SK-N-SH (cell line): Measurements from ENCODE around the gene EIF2AK2. TPM values are rescaled to one million over a fixed set of nuclear protein-coding genes. Genes with fewer than 3 reads are reported as not detected.
A peak's percentile ranks its signal among the peaks of the same experiment; 100 is the strongest.

Experiments used
- CTCF ChIA-PET: fragments of 300-600, 350-600 bp; formaldehyde crosslinking; extraction: SDS; loops from one replicate; lab custom pipeline; 2021; lab: Yijun Ruan, JAX
- POLR2A ChIA-PET: fragments of 350-600 bp; sonication (Branson Sonifier 250); formaldehyde crosslinking; extraction: SDS; loops from one replicate; lab custom pipeline; 2020; ENCODE audit warnings: antibody characterized with exemption, inconsistent platforms; lab: Yijun Ruan, JAX
- DNase-seq: peaks from one replicate; pipeline ENCODE4 v3.0.0; 2012
- H2AFZ ChIP-seq: fragments of 200-600 bp; sonication (generic); 2 replicates; pipeline ENCODE4 v1.8.1; 2016; ENCODE audit warnings: antibody characterized with exemption, mild to moderate bottlenecking, low read depth
- H3F3A ChIP-seq: fragments of 200-600 bp; sonication (generic); replicated peaks from 2 replicates; pipeline ENCODE3; 2016; ENCODE audit warnings: antibody characterized with exemption, mild to moderate bottlenecking; ENCODE audit not compliant: insufficient read depth
- H3K27ac ChIP-seq, 2 experiments: fragments of 200-500 bp in 1 of 2; fragments of 200-600 bp in 1 of 2; sonication (Bioruptor generic) in 1 of 2; sonication (generic), shearing (Covaris generic) in 1 of 2; 2 replicates each; pipeline versions ENCODE4 v1.5.1 to v1.6.1; 2014 to 2016; ENCODE audit warnings: low read depth in 2 of 2, inconsistent platforms in 1 of 2, low read length in 1 of 2, mild to moderate bottlenecking in 1 of 2, mixed read lengths in 1 of 2
- H3K27me3 ChIP-seq: fragments of 200-600 bp; sonication (generic), shearing (Covaris generic); 2 replicates; pipeline ENCODE4 v1.6.1; 2016; ENCODE audit warnings: mixed run types; ENCODE audit not compliant: insufficient read depth
- H3K36me3 ChIP-seq, 2 experiments: fragments of 200-500 bp in 1 of 2; fragments of 200-600 bp in 1 of 2; sonication (Bioruptor generic) in 1 of 2; sonication (generic) in 1 of 2; replicated peaks in 1 of 2; 2 replicates each; pipeline versions ENCODE3 to v1.5.1; 2014 to 2016; ENCODE audit warnings: low read length in 1 of 2, mild to moderate bottlenecking in 1 of 2; ENCODE audit not compliant: insufficient read depth in 2 of 2, control insufficient read depth in 1 of 2
- H3K4me1 ChIP-seq, 2 experiments: fragments of 200-500 bp in 1 of 2; fragments of 200-600 bp in 1 of 2; sonication (Bioruptor generic) in 1 of 2; sonication (generic), shearing (Covaris generic) in 1 of 2; 2 replicates each; pipeline versions ENCODE4 v1.5.1 to v1.6.1; 2014 to 2016; ENCODE audit warnings: low read depth in 1 of 2, low read length in 1 of 2, mixed run types in 1 of 2; ENCODE audit not compliant: insufficient read depth in 2 of 2, control insufficient read depth in 1 of 2
- H3K4me2 ChIP-seq: fragments of 200-600 bp; sonication (generic), shearing (Covaris generic); 2 replicates; pipeline ENCODE4 v1.6.1; 2017; ENCODE audit warnings: mixed run types
- H3K4me3 ChIP-seq, 2 experiments: fragments of 200-500 bp in 1 of 2; fragments of 200-600 bp in 1 of 2; sonication (Bioruptor generic) in 1 of 2; sonication (generic), shearing (Covaris generic) in 1 of 2; 2 replicates each; pipeline versions ENCODE4 v1.5.1 to v1.8.1; 2014 to 2016; ENCODE audit warnings: low read depth in 2 of 2, inconsistent platforms in 1 of 2, low read length in 1 of 2, mild to moderate bottlenecking in 1 of 2, mixed read lengths in 1 of 2, moderate library complexity in 1 of 2
- H3K79me2 ChIP-seq: fragments of 200-600 bp; sonication (generic); 2 replicates; pipeline ENCODE4 v1.8.1; 2017; ENCODE audit warnings: mild to moderate bottlenecking; ENCODE audit not compliant: insufficient read depth
- H3K9ac ChIP-seq: fragments of 200-600 bp; sonication (generic); 2 replicates; pipeline ENCODE4 v1.6.1; 2017; ENCODE audit warnings: mixed run types
- H3K9me2 ChIP-seq: fragments of 200-600 bp; sonication (generic); 2 replicates; pipeline ENCODE4 v1.6.1; 2017; ENCODE audit warnings: mixed run types
- H3K9me3 ChIP-seq: fragments of 200-600 bp; sonication (generic); 2 replicates; pipeline ENCODE4 v1.6.1; 2017; ENCODE audit warnings: mixed run types, mild to moderate bottlenecking, moderate library complexity
- H4K20me1 ChIP-seq: fragments of 200-600 bp; sonication (generic); 2 replicates; pipeline ENCODE4 v1.6.1; 2017; ENCODE audit warnings: mild to moderate bottlenecking, mixed run types; ENCODE audit not compliant: insufficient read depth
- EP300 ChIP-seq, 2 experiments: IDR thresholded peaks; 2 replicates each; pipeline versions ENCODE4 v1.4.0 to v1.6.1; 2012; ENCODE audit warnings: borderline replicate concordance in 1 of 2, low read depth in 1 of 2, low read length in 1 of 2
- FOSL2 ChIP-seq: IDR thresholded peaks from 2 replicates; pipeline ENCODE4 v1.4.0; 2012; ENCODE audit warnings: low read depth, mild to moderate bottlenecking, moderate library complexity, borderline replicate concordance
- FOXJ3 ChIP-seq: sonication (generic); formaldehyde crosslinking; IDR thresholded peaks from 2 replicates; pipeline ENCODE4 v1.5.1; 2020; ENCODE audit warnings: mild to moderate bottlenecking, missing genetic modification reagents
- JUND ChIP-seq: IDR thresholded peaks from 2 replicates; pipeline ENCODE4 v1.4.0; 2012
- MXI1 ChIP-seq: IDR thresholded peaks from 2 replicates; pipeline ENCODE4 v1.6.1; 2012; ENCODE audit warnings: mild to moderate bottlenecking, low read depth, low read length, improper control_type of control experiment
- REST ChIP-seq: IDR thresholded peaks from 2 replicates; pipeline ENCODE4 v1.6.1; 2012; ENCODE audit warnings: mild to moderate bottlenecking, low read depth, low read length, moderate library complexity
- RFX5 ChIP-seq: IDR thresholded peaks from 2 replicates; pipeline ENCODE4 v1.6.1; 2012; ENCODE audit warnings: mild to moderate bottlenecking, improper control_type of control experiment, low read length
- SIN3A ChIP-seq: IDR thresholded peaks from 2 replicates; pipeline ENCODE4 v1.6.1; 2012; ENCODE audit warnings: low read depth, mild to moderate bottlenecking, low read length, moderate library complexity, borderline replicate concordance
- SMC3 ChIP-seq: IDR thresholded peaks from 2 replicates; pipeline ENCODE4 v1.6.1; 2012; ENCODE audit warnings: low read depth, low read length, improper control_type of control experiment
- TCF12 ChIP-seq: IDR thresholded peaks from 2 replicates; pipeline ENCODE4 v1.4.0; 2012
- TEAD4 ChIP-seq: IDR thresholded peaks from 2 replicates; pipeline ENCODE4 v1.4.0; 2012; ENCODE audit warnings: mild to moderate bottlenecking, borderline replicate concordance; ENCODE audit not compliant: insufficient read depth
- USF2 ChIP-seq: fragments of 150-350 bp; IDR thresholded peaks from 2 replicates; pipeline ENCODE4 v1.6.1; 2017; ENCODE audit warnings: antibody characterized with exemption, low read length, low read depth, borderline replicate concordance
- WGBS: methylation state at CpG from one replicate; pipeline ENCODE4 v1.1.6; 2017; ENCODE audit warnings: low lambda C conversion rate; 5-methylcytosine and 5-hydroxymethylcytosine counted together
- polyA plus RNA-seq, 3 experiments: library from polyadenylated mRNA; depleted of rRNA; stranded (reverse); fragments of >200 nt; gene quantifications; 2 replicates each; pipeline ENCODE4 v1.2.3, GENCODE V29; 2012

EIF2AK2 gene
- polyA plus RNA-seq, 1 of the 3 experiments (the other 2 are of a cell fraction) = 9.0 TPM

GRCh38 chr2:37085731-37086147, 71.0 kb downstream of the EIF2AK2 start:
- Histone ChIP-seq H3K27me3 (no peaks in the 10 kb centered on the region), H3K9me2 (no peaks in the 10 kb centered on the region), H3K27ac (peak overlapping the region in 1 of 2 experiments; percentile 21; a peak in 1 of 4 replicates), H3K79me2 (peaks cover 43% of the 10 kb centered on the region), H3K4me1 (peaks cover 16 to 17% of the 10 kb centered on the region in 2 experiments; a peak in 3 of 4 replicates), H4K20me1 (no peaks in the 10 kb centered on the region), H3K9ac (no peak overlapping the region), H3K4me3 (peak overlapping the region in 1 of 2 experiments; percentile 78; a peak in 1 of 4 replicates), H2AFZ (peak overlapping the region; percentile 90), H3K36me3 (peaks cover 21 to 27% of the 10 kb centered on the region in 2 experiments), H3K4me2 (peak overlapping the region; percentile 87), H3F3A (peaks cover 4% of the 10 kb centered on the region), H3K9me3 (no peaks in the 10 kb centered on the region)
- peak; percentile 17; the same call in 1 of the 2 replicates for TF ChIP-seq FOSL2
- TF ChIP-seq USF2 = no peak
- ChIA-PET POLR2A (interaction anchor here (0.7 kb wide), 1 partner anchor 391 kb away, joined by 3 read pairs; no protein-coding TSS in a partner anchor), CTCF (interaction anchor here (1.0 kb wide), 1 partner anchor 9 kb away, joined by 3 read pairs; no protein-coding TSS in a partner anchor)
- WGBS = 54% methylated on average over 1 of the region's 1 CpG
- DNase-seq = no peak

GRCh38 chr2:37084797-37085196, 72.0 kb downstream of the EIF2AK2 start:
- peaks cover 4% of the 10 kb centered on the region for H3F3A ChIP-seq
- H3K9ac ChIP-seq = peak overlapping the region; percentile 60
- peak overlapping the region in 1 of 2 experiments; percentile 23; a peak in 2 of 4 replicates for H3K27ac ChIP-seq
- CTCF ChIA-PET = interaction anchor here (1.0 kb wide), 1 partner anchor 299 kb away, joined by 3 read pairs; no protein-coding TSS in a partner anchor
- no peaks in the 10 kb centered on the region for H3K9me2 ChIP-seq
- H3K4me1 ChIP-seq = peaks cover 16 to 17% of the 10 kb centered on the region in 2 experiments; a peak in 3 of 4 replicates
- peak overlapping the region; percentile 90 for H2AFZ ChIP-seq
- WGBS = 2% methylated on average over 10 of the region's 10 CpGs
- H3K4me2 ChIP-seq = peak overlapping the region; percentile 87
- no peak for TF ChIP-seq MXI1
- TF ChIP-seq FOXJ3 = 0 out of 2 replicates have a peak, but pooled peaks have one; percentile 13
- no peaks in the 10 kb centered on the region for H3K27me3 ChIP-seq
- no peaks in the 10 kb centered on the region for H4K20me1 ChIP-seq
- no peaks in the 10 kb centered on the region for H3K9me3 ChIP-seq
- H3K79me2 ChIP-seq = peaks cover 43% of the 10 kb centered on the region
- DNase-seq = no peak
- peak overlapping the region; percentile 78 to 99 for H3K4me3 ChIP-seq
- POLR2A ChIA-PET = no interaction called here
- peaks cover 21 to 27% of the 10 kb centered on the region in 2 experiments for H3K36me3 ChIP-seq

- Histone ChIP-seq H3K79me2 (peaks cover 46% of the 10 kb centered on the region), H3K9ac (peak within 1 kb of the TSS; percentile 70), H2AFZ (peak within 1 kb of the TSS; percentile 90), H3K4me3 (peak within 1 kb of the TSS; percentile 78 to 99), H3K4me1 (peaks cover 16 to 17% of the 10 kb centered on the region in 2 experiments; a peak in 3 of 4 replicates), H3K4me2 (peak within 1 kb of the TSS; percentile 87), H3K36me3 (peaks cover 16 to 29% of the 10 kb centered on the region in 2 experiments), H3K9me2 (no peaks in the 10 kb centered on the region), H3K27me3 (no peaks in the 10 kb centered on the region), H4K20me1 (no peaks in the 10 kb centered on the region), H3F3A (peaks cover 4% of the 10 kb centered on the region), H3K9me3 (no peaks in the 10 kb centered on the region), H3K27ac (peak within 1 kb of the TSS; percentile 47 to 80; a peak in 3 of 4 replicates)
- DNase-seq = peak; percentile 99
- ChIA-PET POLR2A (no interaction called here), CTCF (interaction anchor here (0.7 to 1.6 kb wide), 3 partner anchors 11 to 1516 kb away, joined by 3 read pairs; no protein-coding TSS in a partner anchor)
- 1% methylated on average over 68 of the region's 74 CpGs for WGBS
- TF ChIP-seq USF2 (no peak), SMC3 (no peak), SIN3A (peak; percentile 92), MXI1 (peak; percentile 98), RFX5 (0 out of 2 replicates have a peak, but pooled peaks have one; percentile 25), EP300 (IDR thresholded peaks at IDR 0.05; ENCODE audit: borderline replicate concordance in 1 of 2, low read depth in 1 of 2, low read length in 1 of 2) (0 out of 4 replicates have a peak, but pooled peaks of 1 of the 2 experiments have one; percentile 10), REST (no peak), TCF12 (no peak), JUND (no peak), TEAD4 (no peak)
These were observed 72.6 kb downstream of the EIF2AK2 start, which contains the start of the genes GPATCH11 and HEATR5B for GRCh38 chr2:37083873-37084794. GPATCH11 (plus strand) TSS chr2:37084518; CDS start chr2:37088382, 3,864 bp downstream. HEATR5B (minus strand) TSS chr2:37084372; CDS start chr2:37083414, 958 bp downstream.
